Esophagus muscularis mucosa (tissue), 4 donors: Measurements from ENCODE around the gene MTLN. TPM values are rescaled to one million over a fixed set of nuclear protein-coding genes. Genes with fewer than 3 reads are reported as not detected.

ENCODE experiments used
- DNase-seq: peaks from one replicate; pipeline ENCODE4 v3.0.0-alpha.2; 2017; ENCODE audit errors: extremely low spot score
- H3K27ac ChIP-seq, 4 donors: fragments of 200-600 bp; sonication (generic); replicated peaks in 1 of 4; 1 replicate in 3 of 4; 2 replicates in 1 of 4; pipeline ENCODE4 v1.5.1; 2016 to 2019; ENCODE audit warnings: mild to moderate bottlenecking in 1 of 4
- H3K27me3 ChIP-seq, 4 donors: fragments of 200-600 bp; sonication (generic); one replicate each; pipeline versions ENCODE4 v1.5.1 to v1.6.0; 2016 to 2019
- H3K36me3 ChIP-seq, 4 donors: fragments of 200-600 bp; sonication (generic); one replicate each; pipeline ENCODE4 v1.5.1; 2016 to 2019
- H3K4me1 ChIP-seq, 4 donors: fragments of 200-600 bp; sonication (generic); one replicate each; pipeline ENCODE4 v1.5.1; 2016 to 2019
- H3K4me3 ChIP-seq, 4 donors: fragments of 200-600 bp; sonication (generic); 1 replicate in 2 of 4; 2 replicates in 2 of 4; pipeline ENCODE4 v1.5.1; 2016 to 2019; ENCODE audit warnings: mild to moderate bottlenecking in 4 of 4, moderate library complexity in 1 of 4
- H3K9me3 ChIP-seq, 4 donors: fragments of 200-600 bp; sonication (generic); 1 replicate in 3 of 4; 2 replicates in 1 of 4; pipeline ENCODE4 v1.5.1; 2016 to 2019
- EP300 ChIP-seq: sonication (generic); formaldehyde crosslinking; IDR thresholded peaks from one replicate; pipeline ENCODE4 v1.6.1; 2017; ENCODE audit warnings: antibody characterized with exemption
- POLR2A ChIP-seq: fragments of 450-650 bp; IDR thresholded peaks from one replicate; pipeline ENCODE4 v1.6.1; 2017; ENCODE audit warnings: antibody characterized with exemption, moderate library complexity, mild to moderate bottlenecking, low read depth
- POLR2AphosphoS5 ChIP-seq, 2 donors: sonication (generic); formaldehyde crosslinking; IDR thresholded peaks; one replicate each; pipeline ENCODE4 v1.6.1; 2017; ENCODE audit warnings: antibody characterized with exemption in 2 of 2
- WGBS: methylation state at CpG from one replicate; pipeline ENCODE4 v1.1.5; 2018; 5-methylcytosine and 5-hydroxymethylcytosine counted together
- intact Hi-C: fragments of 100-400 bp; cut with DNase I; formaldehyde crosslinking; loops from one replicate; pipeline ENCODE4 v1.15.1; 2023
- total RNA-seq, 4 donors: library from RNA; depleted of rRNA; stranded (reverse); fragments of >200 nt; gene quantifications; one replicate each; pipeline versions ENCODE4 v1.1.0 to v1.2.1, GENCODE V29; 2016
- TF ChIP-seq, protein P1 (sequence below), 3 experiments: fragments of 200-600 bp in 2 of 3; fragments of 450-650 bp in 1 of 3; sonication (generic) in 2 of 3; IDR thresholded peaks; one replicate each; pipeline ENCODE4 v1.5.1; 2017 to 2019; ENCODE audit warnings: antibody characterized with exemption in 3 of 3, mild to moderate bottlenecking in 2 of 3, moderate library complexity in 1 of 3

MTLN gene
- total RNA-seq, 4 donors from 2014 or later: 78.2 to 186 (median 136) TPM

DNA sequence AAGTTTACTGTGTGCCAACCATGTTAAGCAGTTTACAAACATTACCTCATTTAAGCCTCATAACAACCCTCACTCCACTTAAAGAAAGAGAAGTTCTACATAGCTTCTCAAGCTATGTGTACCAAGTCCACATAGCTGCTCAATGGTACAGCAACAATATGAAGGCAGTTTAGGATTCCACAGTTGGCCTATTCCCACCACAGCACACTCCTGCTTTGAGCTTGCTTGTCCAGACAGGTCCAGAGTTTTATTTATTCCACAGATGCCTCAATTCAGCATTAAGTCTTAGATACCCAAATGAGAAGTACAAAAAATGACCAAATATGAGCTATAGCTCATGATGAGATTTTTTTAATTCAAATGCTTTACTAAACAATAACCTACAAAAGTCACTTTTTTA, 32.3 kb downstream of the MTLN start:
- H3K9me3 ChIP-seq: peaks cover 0 to 16% (median 0%) of the 10 kb centered on the region in 4 donors
- no peak for DNase-seq
- H3K4me1 ChIP-seq: no peaks in the 10 kb centered on the region
- intact Hi-C loops: no loop called here
- no peaks in the 10 kb centered on the region for H3K27me3 ChIP-seq
- H3K27ac ChIP-seq: no peak overlapping the region
- no peak for TF ChIP-seq POLR2AphosphoS5 (IDR thresholded peaks at IDR 0.05)
- H3K4me3 ChIP-seq: no peak overlapping the region
- H3K36me3 ChIP-seq: peaks cover 0 to 15% (median 0%) of the 10 kb centered on the region in 4 donors

DNA sequence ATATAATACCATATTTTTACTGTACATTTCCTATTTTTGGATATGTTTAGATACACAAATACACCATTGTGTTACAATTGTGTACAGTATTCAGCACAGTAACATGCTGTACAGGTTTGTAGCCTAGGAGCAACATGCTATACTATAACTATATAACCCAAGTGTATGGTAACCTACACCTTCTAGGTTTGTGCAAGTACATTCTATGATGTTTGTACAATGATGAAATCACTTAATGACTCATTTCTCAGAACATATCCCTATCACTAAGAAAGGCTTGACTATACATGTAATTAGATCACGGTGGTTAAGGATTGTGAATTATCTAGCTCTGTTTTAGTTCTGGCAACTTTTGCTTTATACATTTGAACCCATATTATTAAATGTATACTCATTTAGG, 38.8 kb downstream of the MTLN start:
- intact Hi-C loops: no loop called here
- H3K27me3 ChIP-seq: no peaks in the 10 kb centered on the region
- H3K27ac ChIP-seq: no peak overlapping the region
- no peak overlapping the region for H3K4me3 ChIP-seq
- H3K36me3 ChIP-seq: peaks cover 0 to 12% (median 0%) of the 10 kb centered on the region in 4 donors
- TF ChIP-seq, protein P1, sequence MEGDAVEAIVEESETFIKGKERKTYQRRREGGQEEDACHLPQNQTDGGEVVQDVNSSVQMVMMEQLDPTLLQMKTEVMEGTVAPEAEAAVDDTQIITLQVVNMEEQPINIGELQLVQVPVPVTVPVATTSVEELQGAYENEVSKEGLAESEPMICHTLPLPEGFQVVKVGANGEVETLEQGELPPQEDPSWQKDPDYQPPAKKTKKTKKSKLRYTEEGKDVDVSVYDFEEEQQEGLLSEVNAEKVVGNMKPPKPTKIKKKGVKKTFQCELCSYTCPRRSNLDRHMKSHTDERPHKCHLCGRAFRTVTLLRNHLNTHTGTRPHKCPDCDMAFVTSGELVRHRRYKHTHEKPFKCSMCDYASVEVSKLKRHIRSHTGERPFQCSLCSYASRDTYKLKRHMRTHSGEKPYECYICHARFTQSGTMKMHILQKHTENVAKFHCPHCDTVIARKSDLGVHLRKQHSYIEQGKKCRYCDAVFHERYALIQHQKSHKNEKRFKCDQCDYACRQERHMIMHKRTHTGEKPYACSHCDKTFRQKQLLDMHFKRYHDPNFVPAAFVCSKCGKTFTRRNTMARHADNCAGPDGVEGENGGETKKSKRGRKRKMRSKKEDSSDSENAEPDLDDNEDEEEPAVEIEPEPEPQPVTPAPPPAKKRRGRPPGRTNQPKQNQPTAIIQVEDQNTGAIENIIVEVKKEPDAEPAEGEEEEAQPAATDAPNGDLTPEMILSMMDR (IDR thresholded peaks at IDR 0.05): no peak
- TF ChIP-seq POLR2AphosphoS5 (IDR thresholded peaks at IDR 0.05) (no peak), EP300 (no peak), POLR2A (no peak)
- no peak for DNase-seq
- 86% methylated on average over 1 of the region's 1 CpG for WGBS
- H3K4me1 ChIP-seq: no peaks in the 10 kb centered on the region
- no peaks in the 10 kb centered on the region for H3K9me3 ChIP-seq

DNA sequence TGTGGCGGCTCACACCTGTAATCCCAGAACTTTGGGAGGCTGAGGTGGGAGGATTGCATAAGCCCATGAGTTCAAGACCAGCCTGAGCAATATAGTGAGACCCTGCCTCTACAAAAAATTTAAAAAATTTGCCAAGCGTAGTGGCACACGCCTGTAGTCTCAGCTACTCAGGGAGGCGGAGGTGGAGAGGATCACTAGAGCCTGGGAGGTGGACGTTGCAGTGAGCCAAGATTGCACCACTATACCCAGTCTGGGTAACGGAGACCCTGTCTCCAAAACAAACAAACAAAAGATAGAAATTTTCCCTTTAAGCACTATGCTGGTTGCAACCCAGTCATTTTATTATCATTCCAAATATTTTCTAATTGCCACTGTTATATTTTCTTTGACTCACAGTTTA, 39.8 kb downstream of the MTLN start:
- no peaks in the 10 kb centered on the region for H3K4me1 ChIP-seq
- 94% methylated on average over 6 of the region's 6 CpGs for WGBS

DNA sequence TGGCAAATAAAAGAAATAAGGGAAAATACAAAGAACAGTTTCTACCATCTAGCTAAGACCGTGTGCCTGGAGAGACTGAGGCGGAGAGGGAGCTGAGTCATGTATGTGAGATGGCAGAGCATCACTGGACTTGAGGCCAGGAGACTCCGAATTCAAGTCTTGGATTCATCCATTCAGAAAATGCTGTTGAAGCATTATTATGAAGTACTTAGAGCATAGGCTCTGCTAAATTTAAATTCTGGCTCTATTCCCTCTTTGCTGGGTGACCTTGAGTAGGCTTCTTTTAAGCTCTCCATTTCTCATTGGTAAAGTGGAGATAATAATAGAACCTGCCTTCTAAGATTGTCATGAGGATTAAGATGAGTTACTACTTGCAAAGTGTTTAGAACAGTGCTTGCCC, 42.2 kb downstream of the MTLN start:
- Histone ChIP-seq H3K9me3 (no peaks in the 10 kb centered on the region), H3K27ac (no peak overlapping the region), H3K36me3 (no peaks in the 10 kb centered on the region), H3K27me3 (no peaks in the 10 kb centered on the region), H3K4me3 (no peak overlapping the region), H3K4me1 (no peaks in the 10 kb centered on the region)
- intact Hi-C loops: no loop called here
- TF ChIP-seq POLR2AphosphoS5 (IDR thresholded peaks at IDR 0.05) (no peak), POLR2A (no peak), EP300 (no peak)
- TF ChIP-seq, protein P1 (IDR thresholded peaks at IDR 0.05): no peak
- no peak for DNase-seq
- WGBS: 87% methylated on average over 3 of the region's 3 CpGs

More for the DNA sequence above, 39.8 kb downstream of the MTLN start:
- Histone ChIP-seq H3K27me3 (no peaks in the 10 kb centered on the region), H3K27ac (no peak overlapping the region), H3K9me3 (no peaks in the 10 kb centered on the region), H3K36me3 (peaks cover 0 to 6% (median 0%) of the 10 kb centered on the region in 4 donors), H3K4me3 (no peak overlapping the region)
- intact Hi-C loops: no loop called here
- TF ChIP-seq POLR2A (no peak), EP300 (no peak), POLR2AphosphoS5 (IDR thresholded peaks at IDR 0.05) (no peak)
- TF ChIP-seq, protein P1 (IDR thresholded peaks at IDR 0.05): no peak
- DNase-seq: no peak

DNA sequence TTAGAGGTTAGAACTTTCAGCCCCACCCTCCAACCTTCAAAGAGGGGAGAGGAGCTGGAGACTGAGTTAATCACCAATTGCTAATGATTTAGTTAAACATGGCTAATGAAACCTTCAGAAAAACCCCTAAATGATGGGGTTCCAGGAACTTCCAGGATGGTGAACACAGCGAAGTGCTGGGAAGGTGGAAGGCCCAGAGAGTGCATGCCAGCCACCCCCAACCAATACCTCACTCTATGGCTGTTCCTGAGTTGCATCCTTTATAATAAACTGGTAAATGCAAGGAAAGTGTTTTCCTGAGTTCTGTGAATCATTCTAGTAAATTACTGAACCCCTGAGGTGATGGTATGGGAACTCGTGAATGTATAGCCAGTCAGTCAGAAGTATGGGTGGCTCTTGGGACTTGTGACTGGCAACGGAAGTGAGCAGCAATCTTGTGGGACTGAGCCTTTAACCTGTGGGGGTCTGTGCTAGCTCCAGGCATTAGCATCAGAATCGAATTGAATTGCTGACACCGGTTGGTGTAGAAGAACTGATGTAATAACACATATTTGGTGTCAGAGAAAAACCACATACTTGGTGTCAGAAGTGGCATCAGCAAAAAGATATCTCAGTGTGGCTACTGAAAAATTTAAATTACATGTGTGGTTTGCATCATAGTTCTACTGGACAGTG, 44.9 kb downstream of the MTLN start:
- H3K4me1 ChIP-seq: no peaks in the 10 kb centered on the region
- WGBS: 81% methylated on average over 5 of the region's 5 CpGs
- TF ChIP-seq, protein P1 (IDR thresholded peaks at IDR 0.05): no peak
- no peak for TF ChIP-seq EP300
- TF ChIP-seq POLR2A: no peak
- no peak for TF ChIP-seq POLR2AphosphoS5 (IDR thresholded peaks at IDR 0.05)

More for the DNA sequence above, 44.9 kb downstream of the MTLN start:
- intact Hi-C loops: no loop called here
- Histone ChIP-seq H3K4me3 (no peak overlapping the region), H3K36me3 (peaks cover 0 to 18% (median 7%) of the 10 kb centered on the region in 4 donors), H3K27ac (no peak overlapping the region), H3K27me3 (no peaks in the 10 kb centered on the region), H3K9me3 (no peaks in the 10 kb centered on the region)
- no peak for DNase-seq
